Mammary epithelial cell (primary cell): Measurements from ENCODE around the gene GKN1.

Experiments
- EZH2 ChIP-seq: IDR thresholded peaks from 2 replicates; pipeline ENCODE4 v1.6.1; 2012; ENCODE audit warnings: low read length, inconsistent platforms, borderline replicate concordance
- TF ChIP-seq, protein P1 (sequence below), 2 donors: IDR thresholded peaks in 1 of 2; conservative IDR thresholded peaks in 1 of 2; 2 replicates each; pipeline ENCODE4 v1.5.1; 2011 to 2012; ENCODE audit warnings: inconsistent platforms in 2 of 2, low read length in 2 of 2, mild to moderate bottlenecking in 2 of 2, control low read depth in 1 of 2, low read depth in 1 of 2; ENCODE audit not compliant: insufficient read depth in 1 of 2; ENCODE audit errors: extremely low read depth in 1 of 2

DNA sequence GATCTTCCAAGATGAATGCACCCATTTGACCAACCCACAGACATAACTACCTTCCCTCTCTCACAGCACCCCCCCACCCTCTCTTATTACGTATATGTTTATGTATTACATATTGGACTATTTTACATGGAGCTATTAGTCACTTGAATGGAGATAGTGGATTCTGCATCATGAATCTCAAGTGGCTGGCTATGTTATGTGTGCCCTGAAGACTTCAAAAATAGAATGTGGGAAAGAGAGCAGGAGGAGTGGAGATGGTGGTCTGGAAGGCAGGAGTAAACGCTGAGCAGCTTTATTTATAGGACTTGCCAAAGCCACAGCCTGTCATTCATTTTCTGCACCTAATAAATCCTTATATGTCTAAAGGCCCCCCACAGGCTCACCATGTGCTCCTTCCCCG is 43.4 kb downstream of the GKN1 start:
- TF ChIP-seq, protein P1, sequence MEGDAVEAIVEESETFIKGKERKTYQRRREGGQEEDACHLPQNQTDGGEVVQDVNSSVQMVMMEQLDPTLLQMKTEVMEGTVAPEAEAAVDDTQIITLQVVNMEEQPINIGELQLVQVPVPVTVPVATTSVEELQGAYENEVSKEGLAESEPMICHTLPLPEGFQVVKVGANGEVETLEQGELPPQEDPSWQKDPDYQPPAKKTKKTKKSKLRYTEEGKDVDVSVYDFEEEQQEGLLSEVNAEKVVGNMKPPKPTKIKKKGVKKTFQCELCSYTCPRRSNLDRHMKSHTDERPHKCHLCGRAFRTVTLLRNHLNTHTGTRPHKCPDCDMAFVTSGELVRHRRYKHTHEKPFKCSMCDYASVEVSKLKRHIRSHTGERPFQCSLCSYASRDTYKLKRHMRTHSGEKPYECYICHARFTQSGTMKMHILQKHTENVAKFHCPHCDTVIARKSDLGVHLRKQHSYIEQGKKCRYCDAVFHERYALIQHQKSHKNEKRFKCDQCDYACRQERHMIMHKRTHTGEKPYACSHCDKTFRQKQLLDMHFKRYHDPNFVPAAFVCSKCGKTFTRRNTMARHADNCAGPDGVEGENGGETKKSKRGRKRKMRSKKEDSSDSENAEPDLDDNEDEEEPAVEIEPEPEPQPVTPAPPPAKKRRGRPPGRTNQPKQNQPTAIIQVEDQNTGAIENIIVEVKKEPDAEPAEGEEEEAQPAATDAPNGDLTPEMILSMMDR (conservative IDR thresholded peaks at IDR 0.05 in 1 of 2, IDR thresholded peaks at IDR 0.05 in 1 of 2; ENCODE audit: extremely low read depth in 1 of 2, insufficient read depth in 1 of 2, low read depth in 1 of 2, low read length in 2 of 2) = no peak
- TF ChIP-seq EZH2 = no peak
